Upper lobe of left lung (tissue), 4 donors: ENCODE measurements around the gene CRHR2.
"Not testable (repeated sequence)": the region's sequence is repeated elsewhere in the genome, so short reads cannot be mapped to it uniquely, and the experiment has no call there.

Experiments
- EP300 ChIP-seq, 4 donors: sonication (generic); formaldehyde crosslinking; IDR thresholded peaks; one replicate each; pipeline ENCODE4 v1.5.1; 2017; ENCODE audit warnings: antibody characterized with exemption in 4 of 4, control low read depth in 2 of 4
- POLR2A ChIP-seq, 4 donors: fragments of 450-650 bp; IDR thresholded peaks; one replicate each; pipeline ENCODE4 v1.5.1; 2016 to 2017; ENCODE audit warnings: antibody characterized with exemption in 4 of 4, mild to moderate bottlenecking in 2 of 4
- POLR2AphosphoS5 ChIP-seq, 2 donors: sonication (generic); formaldehyde crosslinking; IDR thresholded peaks; one replicate each; pipeline ENCODE4 v1.5.1; 2017; ENCODE audit warnings: antibody characterized with exemption in 2 of 2
- TF ChIP-seq, protein P1 (sequence below), 6 experiments: fragments of 450-650 bp in 4 of 6; fragments of 200-600 bp in 2 of 6; sonication (generic) in 2 of 6; IDR thresholded peaks; one replicate each; pipeline ENCODE4 v1.5.1; 2016 to 2019; ENCODE audit warnings: antibody characterized with exemption in 6 of 6

GRCh38 chr7:30642322-30642721 is 39.9 kb downstream of the CRHR2 start:
- not testable (repeated sequence) for TF ChIP-seq POLR2A, POLR2AphosphoS5, EP300 (IDR thresholded peaks at IDR 0.05)
- TF ChIP-seq, protein P1, sequence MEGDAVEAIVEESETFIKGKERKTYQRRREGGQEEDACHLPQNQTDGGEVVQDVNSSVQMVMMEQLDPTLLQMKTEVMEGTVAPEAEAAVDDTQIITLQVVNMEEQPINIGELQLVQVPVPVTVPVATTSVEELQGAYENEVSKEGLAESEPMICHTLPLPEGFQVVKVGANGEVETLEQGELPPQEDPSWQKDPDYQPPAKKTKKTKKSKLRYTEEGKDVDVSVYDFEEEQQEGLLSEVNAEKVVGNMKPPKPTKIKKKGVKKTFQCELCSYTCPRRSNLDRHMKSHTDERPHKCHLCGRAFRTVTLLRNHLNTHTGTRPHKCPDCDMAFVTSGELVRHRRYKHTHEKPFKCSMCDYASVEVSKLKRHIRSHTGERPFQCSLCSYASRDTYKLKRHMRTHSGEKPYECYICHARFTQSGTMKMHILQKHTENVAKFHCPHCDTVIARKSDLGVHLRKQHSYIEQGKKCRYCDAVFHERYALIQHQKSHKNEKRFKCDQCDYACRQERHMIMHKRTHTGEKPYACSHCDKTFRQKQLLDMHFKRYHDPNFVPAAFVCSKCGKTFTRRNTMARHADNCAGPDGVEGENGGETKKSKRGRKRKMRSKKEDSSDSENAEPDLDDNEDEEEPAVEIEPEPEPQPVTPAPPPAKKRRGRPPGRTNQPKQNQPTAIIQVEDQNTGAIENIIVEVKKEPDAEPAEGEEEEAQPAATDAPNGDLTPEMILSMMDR (IDR thresholded peaks at IDR 0.05) = not testable (repeated sequence)
